Natural killer cell (primary cell): Measurements from ENCODE around the gene AGPAT3. TPM values are rescaled to one million over a fixed set of nuclear protein-coding genes. Genes with fewer than 3 reads are reported as not detected.

Source experiments
- ATAC-seq, 3 donors: fragments of 150-1000 bp in 2 of 3; fragments of 200-7000 bp in 1 of 3; cut with Tn5 transposase; 1 replicate in 1 of 3; 2 replicates in 2 of 3; pipeline ENCODE4 v1.10.0; 2021; ENCODE audit warnings: mild to moderate bottlenecking in 2 of 3, moderate library complexity in 2 of 3
- DNase-seq, 2 donors: peaks; one replicate each; pipeline versions ENCODE4 v3.0.0 to v3.0.0-alpha.2; 2013 to 2021; ENCODE audit warnings: mixed read lengths in 1 of 2
- H3K27ac ChIP-seq: one replicate; pipeline ENCODE4 v1.5.1; 2013; ENCODE audit warnings: mild to moderate bottlenecking, low read length
- H3K27me3 ChIP-seq: one replicate; pipeline ENCODE4 v1.6.1; 2013; ENCODE audit warnings: low read length; ENCODE audit not compliant: control insufficient read depth, insufficient read depth
- H3K36me3 ChIP-seq: one replicate; pipeline ENCODE4 v1.6.1; 2013; ENCODE audit warnings: low read length; ENCODE audit not compliant: control insufficient read depth, insufficient read depth
- H3K4me1 ChIP-seq: one replicate; pipeline ENCODE4 v1.6.1; 2013; ENCODE audit warnings: low read length; ENCODE audit not compliant: control insufficient read depth, insufficient read depth
- H3K4me3 ChIP-seq: one replicate; pipeline ENCODE4 v1.5.1; 2013; ENCODE audit warnings: low read length
- H3K9me3 ChIP-seq: one replicate; pipeline ENCODE4 v1.6.1; 2013; ENCODE audit warnings: low read length; ENCODE audit not compliant: control insufficient read depth, insufficient read depth
- H3K27ac Mint-ChIP-seq, 2 donors: one replicate each; pipeline ENCODE4 v1.8.0; 2022; ENCODE audit warnings: mild to moderate bottlenecking in 2 of 2, mixed read lengths in 2 of 2, moderate library complexity in 1 of 2
- H3K27me3 Mint-ChIP-seq, 2 donors: one replicate each; pipeline ENCODE4 v1.8.0; 2022; ENCODE audit warnings: low read depth in 2 of 2, mixed read lengths in 2 of 2
- H3K36me3 Mint-ChIP-seq: one replicate; pipeline ENCODE4 v1.8.0; 2022; ENCODE audit warnings: mixed read lengths
- H3K4me1 Mint-ChIP-seq, 2 donors: one replicate each; pipeline ENCODE4 v1.8.0; 2022; ENCODE audit warnings: mixed read lengths in 2 of 2
- H3K4me3 Mint-ChIP-seq: one replicate; pipeline ENCODE4 v1.8.0; 2022; ENCODE audit warnings: mild to moderate bottlenecking, moderate library complexity, mixed read lengths
- H3K9me3 Mint-ChIP-seq, 2 donors: one replicate each; pipeline ENCODE4 v1.8.0; 2022; ENCODE audit warnings: mixed read lengths in 2 of 2
- WGBS: methylation state at CpG from one replicate; pipeline ENCODE4 v1.1.7; 2013; ENCODE audit warnings: missing lambda C conversion rate; ENCODE audit not compliant: insufficient coverage; 5-methylcytosine and 5-hydroxymethylcytosine counted together
- intact Hi-C: fragments of 100-400 bp; cut with micrococcal nuclease; formaldehyde crosslinking; loops from one replicate; pipeline ENCODE4 v1.14.2; 2022
- total RNA-seq, 4 donors: library from RNA; stranded (reverse); fragments of 120-200 nt in 1 of 4; gene quantifications; one replicate each; pipeline versions ENCODE4 v1.2.3 to v1.2.4, GENCODE V29; 2013 to 2022
- TF ChIP-seq, protein P1 (sequence below): fragments of 200-600 bp; IDR thresholded peaks from one replicate; pipeline ENCODE4 v1.8.0; 2022; ENCODE audit warnings: antibody characterized with exemption

AGPAT3 gene
- total RNA-seq, 3 donors from 2014 or later (not counting 1 experiment from before 2014, with no cell fraction given) = 39.5 to 45.7 (median 42.3) TPM

DNA sequence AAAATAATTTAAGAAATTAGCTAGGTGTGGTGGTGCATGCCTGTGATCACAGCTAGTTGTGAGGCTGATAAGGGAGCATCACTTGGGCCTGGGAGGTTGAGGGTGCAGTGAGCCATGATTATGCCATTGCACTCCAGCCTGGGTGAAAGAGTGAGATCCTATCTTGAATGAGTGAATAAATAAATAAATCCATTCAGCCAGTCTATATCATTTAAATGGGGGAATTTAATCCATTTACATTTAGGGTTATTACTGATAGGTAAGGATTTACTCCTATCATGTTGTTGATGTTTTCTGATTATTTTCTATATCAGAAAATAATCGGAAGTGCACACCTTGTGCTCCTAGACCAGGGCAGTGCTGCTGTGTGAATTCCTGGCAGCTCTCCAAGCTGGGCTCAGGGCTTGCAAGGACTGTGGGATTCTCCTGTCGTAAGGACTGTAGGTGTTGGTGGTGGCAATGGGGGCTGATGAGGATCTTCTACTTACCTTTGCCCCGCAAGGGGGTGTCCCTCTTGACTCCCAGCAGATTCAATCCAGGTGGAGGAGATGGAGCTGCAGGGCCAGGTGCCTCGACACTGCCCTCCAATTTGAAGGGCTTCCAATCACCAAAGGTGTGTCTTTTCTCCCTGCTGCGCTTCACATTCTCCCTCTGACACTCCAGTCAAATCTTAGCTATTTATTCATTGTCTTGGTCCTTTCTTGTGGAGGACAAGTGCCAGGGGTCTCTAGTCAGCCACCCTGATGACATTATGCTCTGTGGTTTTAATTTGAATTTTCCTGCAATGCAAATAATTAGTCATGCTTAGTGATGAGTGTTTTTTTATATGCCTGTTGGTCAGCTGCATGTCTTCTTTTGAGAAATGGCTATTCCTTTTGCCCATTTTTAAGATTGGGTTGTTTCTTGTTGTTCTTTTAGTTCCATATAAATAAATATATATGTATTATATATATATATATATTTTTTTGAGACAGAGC lies 133.0 kb downstream of the AGPAT3 start:
- ATAC-seq (no peak), DNase-seq (no peak)
- Mint-ChIP-seq H3K4me1 (no peaks in the 10 kb centered on the region), H3K9me3 (no peaks in the 10 kb centered on the region), H3K27ac (no peak overlapping the region), H3K4me3 (no peak overlapping the region), H3K27me3 (peaks cover 0 to 2% of the 10 kb centered on the region in 2 donors), H3K36me3 (no peaks in the 10 kb centered on the region)
- no peaks in the 10 kb centered on the region for H3K9me3 ChIP-seq
- intact Hi-C loops = loop anchor here (10.0 kb wide), 1 partner anchor 57 kb away; no protein-coding TSS in a partner anchor
- no peaks in the 10 kb centered on the region for H3K27me3 ChIP-seq
- WGBS = 85% methylated on average over 5 of the region's 5 CpGs
- TF ChIP-seq, protein P1, sequence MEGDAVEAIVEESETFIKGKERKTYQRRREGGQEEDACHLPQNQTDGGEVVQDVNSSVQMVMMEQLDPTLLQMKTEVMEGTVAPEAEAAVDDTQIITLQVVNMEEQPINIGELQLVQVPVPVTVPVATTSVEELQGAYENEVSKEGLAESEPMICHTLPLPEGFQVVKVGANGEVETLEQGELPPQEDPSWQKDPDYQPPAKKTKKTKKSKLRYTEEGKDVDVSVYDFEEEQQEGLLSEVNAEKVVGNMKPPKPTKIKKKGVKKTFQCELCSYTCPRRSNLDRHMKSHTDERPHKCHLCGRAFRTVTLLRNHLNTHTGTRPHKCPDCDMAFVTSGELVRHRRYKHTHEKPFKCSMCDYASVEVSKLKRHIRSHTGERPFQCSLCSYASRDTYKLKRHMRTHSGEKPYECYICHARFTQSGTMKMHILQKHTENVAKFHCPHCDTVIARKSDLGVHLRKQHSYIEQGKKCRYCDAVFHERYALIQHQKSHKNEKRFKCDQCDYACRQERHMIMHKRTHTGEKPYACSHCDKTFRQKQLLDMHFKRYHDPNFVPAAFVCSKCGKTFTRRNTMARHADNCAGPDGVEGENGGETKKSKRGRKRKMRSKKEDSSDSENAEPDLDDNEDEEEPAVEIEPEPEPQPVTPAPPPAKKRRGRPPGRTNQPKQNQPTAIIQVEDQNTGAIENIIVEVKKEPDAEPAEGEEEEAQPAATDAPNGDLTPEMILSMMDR = no peak
- no peaks in the 10 kb centered on the region for H3K36me3 ChIP-seq
- no peak overlapping the region for H3K27ac ChIP-seq
- H3K4me3 ChIP-seq = no peak overlapping the region
- H3K4me1 ChIP-seq = no peaks in the 10 kb centered on the region

DNA sequence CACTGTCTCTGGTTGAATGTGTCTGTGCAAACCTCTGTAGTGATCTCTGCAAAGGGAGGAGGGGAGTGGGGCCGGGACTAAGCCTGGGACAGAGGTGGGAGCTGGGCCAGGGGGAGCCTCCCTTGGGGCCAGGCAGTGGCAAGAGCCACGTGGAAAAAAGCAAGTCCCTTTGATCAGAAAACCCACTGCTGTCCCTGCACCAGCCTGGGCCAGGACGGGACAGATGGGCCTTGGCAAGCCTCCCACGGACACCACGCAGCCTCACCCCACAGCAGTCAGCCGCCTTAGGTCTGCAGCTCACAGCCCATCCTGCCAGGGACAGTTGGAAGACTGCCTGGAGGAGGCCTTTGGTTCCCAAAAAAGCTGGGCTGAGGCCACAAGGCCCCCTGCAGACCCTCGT lies 135.3 kb downstream of the AGPAT3 start:
- Mint-ChIP-seq H3K27ac (no peak overlapping the region), H3K27me3 (peaks cover 0 to 2% of the 10 kb centered on the region in 2 donors), H3K9me3 (no peaks in the 10 kb centered on the region), H3K4me1 (no peaks in the 10 kb centered on the region), H3K4me3 (no peak overlapping the region), H3K36me3 (no peaks in the 10 kb centered on the region)
- ATAC-seq (no peak), DNase-seq (no peak)
- TF ChIP-seq, protein P1 = no peak
- H3K4me1 ChIP-seq = no peaks in the 10 kb centered on the region
- 74% methylated on average over 6 of the region's 7 CpGs for WGBS
- no peaks in the 10 kb centered on the region for H3K36me3 ChIP-seq
- H3K9me3 ChIP-seq = no peaks in the 10 kb centered on the region
- no peaks in the 10 kb centered on the region for H3K27me3 ChIP-seq
- H3K27ac ChIP-seq = no peak overlapping the region
- H3K4me3 ChIP-seq = no peak overlapping the region
- intact Hi-C loops = no loop called here

DNA sequence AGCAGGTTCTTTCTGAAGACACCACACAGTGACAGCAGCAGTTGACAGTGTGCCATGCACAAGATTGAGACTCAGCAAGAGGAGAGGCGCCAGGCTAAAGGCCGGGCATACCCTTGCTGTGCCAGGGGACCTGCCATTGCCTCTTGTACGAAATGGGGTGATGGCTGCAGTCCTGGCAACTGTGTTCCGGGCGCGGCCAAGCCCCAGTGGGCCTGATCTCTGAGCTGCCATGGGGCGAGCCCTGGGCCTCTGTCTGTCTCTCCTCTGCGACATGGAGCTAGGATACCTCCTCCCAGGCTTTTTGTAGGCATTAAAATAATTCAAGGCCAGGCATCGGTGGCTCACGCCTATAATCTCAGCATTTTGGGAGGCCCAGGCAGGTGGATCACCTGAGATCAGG lies 137.5 kb downstream of the AGPAT3 start:
- no peak overlapping the region for H3K4me3 Mint-ChIP-seq

More for the DNA sequence above, 137.5 kb downstream of the AGPAT3 start:
- H3K27me3 ChIP-seq = no peaks in the 10 kb centered on the region
- intact Hi-C loops = no loop called here
- Mint-ChIP-seq H3K27me3 (peaks cover 0 to 2% of the 10 kb centered on the region in 2 donors), H3K36me3 (no peaks in the 10 kb centered on the region), H3K4me1 (no peaks in the 10 kb centered on the region), H3K9me3 (no peaks in the 10 kb centered on the region), H3K27ac (no peak overlapping the region)
- H3K27ac ChIP-seq = no peak overlapping the region
- ATAC-seq (no peak), DNase-seq (no peak)
- no peak overlapping the region for H3K4me3 ChIP-seq
- TF ChIP-seq, protein P1 = no peak
- H3K4me1 ChIP-seq = no peaks in the 10 kb centered on the region
- H3K36me3 ChIP-seq = no peaks in the 10 kb centered on the region
- H3K9me3 ChIP-seq = no peaks in the 10 kb centered on the region
- WGBS = 91% methylated on average over 10 of the region's 10 CpGs
